B cell (primary cell): ENCODE results near the gene DYRK1A. TPM values are rescaled to one million over a fixed set of nuclear protein-coding genes. Genes with fewer than 3 reads are reported as not detected.

Source experiments
- ATAC-seq: fragments of 200-7000 bp; cut with Tn5 transposase; one replicate; pipeline ENCODE4 v1.10.0; 2021; ENCODE audit warnings: low read depth, mild to moderate bottlenecking, moderate number of reproducible peaks, moderate library complexity
- CTCF ChIA-PET: fragments of 350-600 bp; sonication (Branson Sonifier 250); formaldehyde crosslinking; loops from one replicate; lab custom pipeline; 2021; ENCODE audit warnings: antibody characterized with exemption, inconsistent platforms; lab: Charles Lee
- POLR2A ChIA-PET: fragments of 350-600 bp; sonication (Branson Sonifier 250); formaldehyde crosslinking; loops from one replicate; lab custom pipeline; 2021; ENCODE audit warnings: antibody characterized with exemption; lab: Charles Lee
- DNase-seq: peaks from one replicate; pipeline ENCODE4 v3.0.0; 2013
- H2AFZ ChIP-seq: 2 replicates; pipeline ENCODE4 v1.6.1; 2012; ENCODE audit warnings: mild to moderate bottlenecking, low read depth, low read length; ENCODE audit not compliant: insufficient read depth, poor library complexity, severe bottlenecking
- H3K27ac ChIP-seq, 2 donors: 1 replicate in 1 of 2; 2 replicates in 1 of 2; pipeline ENCODE4 v1.5.1; 2012 to 2013; ENCODE audit warnings: low read length in 2 of 2, mild to moderate bottlenecking in 2 of 2, moderate library complexity in 1 of 2
- H3K27me3 ChIP-seq, 4 experiments: fragments of 200-600 bp in 1 of 4; sonication (generic) in 1 of 4; replicated peaks in 1 of 4; 1 replicate in 2 of 4; 2 replicates in 2 of 4; pipeline versions ENCODE4 v1.6.1 to v1.7.0; 2013 to 2016; ENCODE audit warnings: low read length in 3 of 4, mild to moderate bottlenecking in 2 of 4, mixed read lengths in 1 of 4, moderate library complexity in 1 of 4; ENCODE audit not compliant: insufficient read depth in 4 of 4, control insufficient read depth in 3 of 4; ENCODE audit errors: control extremely low read depth in 1 of 4
- H3K36me3 ChIP-seq, 2 experiments: replicated peaks in 1 of 2; 1 replicate in 1 of 2; 2 replicates in 1 of 2; pipeline versions ENCODE4 v1.6.1 to v1.7.1; 2013; ENCODE audit warnings: low read length in 1 of 2; ENCODE audit not compliant: insufficient read depth in 2 of 2, control insufficient read depth in 1 of 2; ENCODE audit errors: control extremely low read depth in 1 of 2, extremely low read depth in 1 of 2
- H3K4me1 ChIP-seq, 2 donors: fragments of 200-600 bp in 1 of 2; sonication (generic) in 1 of 2; 1 replicate in 1 of 2; 2 replicates in 1 of 2; pipeline versions ENCODE4 v1.5.1 to v1.6.1; 2013 to 2017; ENCODE audit warnings: low read length in 2 of 2; ENCODE audit not compliant: control insufficient read depth in 2 of 2, insufficient read depth in 2 of 2
- H3K4me2 ChIP-seq: replicated peaks from 2 replicates; pipeline ENCODE3; 2012; ENCODE audit warnings: mild to moderate bottlenecking, low read depth, low read length; ENCODE audit not compliant: poor library complexity, severe bottlenecking
- H3K4me3 ChIP-seq, 5 experiments: fragments of 200-600 bp in 1 of 5; sonication (generic) in 1 of 5; 1 replicate in 3 of 5; 2 replicates in 2 of 5; pipeline versions ENCODE4 v1.5.1 to v1.7.0; 2011 to 2016; ENCODE audit warnings: low read length in 4 of 5, mild to moderate bottlenecking in 4 of 5, low read depth in 2 of 5, control low read depth in 1 of 5, moderate library complexity in 1 of 5; ENCODE audit not compliant: insufficient read depth in 1 of 5; ENCODE audit errors: control extremely low read depth in 1 of 5, extremely low read depth in 1 of 5
- H3K79me2 ChIP-seq: fragments of 200-600 bp; sonication (generic); one replicate; pipeline ENCODE4 v1.6.0; 2016; ENCODE audit warnings: low read length; ENCODE audit not compliant: control insufficient read depth, insufficient read depth
- H3K9ac ChIP-seq: fragments of 200-600 bp; sonication (generic); 2 replicates; pipeline ENCODE4 v1.6.1; 2017; ENCODE audit warnings: mild to moderate bottlenecking, low read length, moderate library complexity
- H3K9me3 ChIP-seq, 3 donors: one replicate each; pipeline versions ENCODE4 v1.6.1 to v1.7.1; 2013; ENCODE audit warnings: low read length in 2 of 3; ENCODE audit not compliant: control insufficient read depth in 2 of 3, insufficient read depth in 1 of 3; ENCODE audit errors: control extremely low read depth in 1 of 3
- H4K20me1 ChIP-seq: 2 replicates; pipeline ENCODE4 v1.6.0; 2012; ENCODE audit warnings: mild to moderate bottlenecking, low read length; ENCODE audit not compliant: insufficient read depth, control insufficient read depth, poor library complexity, severe bottlenecking
- H3K27ac Mint-ChIP-seq: one replicate; pipeline ENCODE4 v1.8.0; 2021; ENCODE audit warnings: mixed read lengths
- H3K27me3 Mint-ChIP-seq: one replicate; pipeline ENCODE4 v1.8.0; 2021; ENCODE audit warnings: mixed read lengths
- H3K4me1 Mint-ChIP-seq: one replicate; pipeline ENCODE4 v1.8.0; 2021; ENCODE audit warnings: mixed read lengths
- H3K4me3 Mint-ChIP-seq: one replicate; pipeline ENCODE4 v1.8.0; 2021; ENCODE audit warnings: mixed read lengths
- H3K9me3 Mint-ChIP-seq: one replicate; pipeline ENCODE4 v1.8.0; 2022; ENCODE audit warnings: mixed read lengths; ENCODE audit not compliant: insufficient read depth
- EZH2 ChIP-seq: IDR thresholded peaks from 2 replicates; pipeline ENCODE4 v1.6.1; 2012; ENCODE audit warnings: borderline replicate concordance, low read depth, mild to moderate bottlenecking, moderate library complexity, low read length; ENCODE audit not compliant: insufficient read depth, poor library complexity, severe bottlenecking
- WGBS: methylation state at CpG from one replicate; pipeline ENCODE4 v1.1.5; 2013; ENCODE audit warnings: missing lambda C conversion rate; ENCODE audit not compliant: insufficient coverage; 5-methylcytosine and 5-hydroxymethylcytosine counted together
- intact Hi-C: fragments of 100-400 bp; cut with micrococcal nuclease; formaldehyde crosslinking; loops from one replicate; pipeline ENCODE4 v1.10.0; 2022
- polyA plus RNA-seq: library from polyadenylated mRNA; depleted of rRNA; stranded (reverse); fragments of >200 nt; gene quantifications from 2 replicates; pipeline ENCODE4 v1.2.3, GENCODE V29; 2012
- total RNA-seq, 2 donors: library from RNA; stranded (reverse); fragments of 120-200 nt in 1 of 2; gene quantifications; 1 replicate in 1 of 2; 2 replicates in 1 of 2; pipeline versions ENCODE4 v1.2.3 to v1.2.4, GENCODE V29; 2013 to 2022
- TF ChIP-seq, protein P1 (sequence below): fragments of 200-600 bp; IDR thresholded peaks from one replicate; pipeline ENCODE4 v1.8.0; 2022; ENCODE audit warnings: antibody characterized with exemption, mild to moderate bottlenecking

DYRK1A gene
- total and polyA plus RNA-seq, 2 donors (not counting 1 experiment from before 2014, with no cell fraction given) = 46.6 to 147 TPM

DNA sequence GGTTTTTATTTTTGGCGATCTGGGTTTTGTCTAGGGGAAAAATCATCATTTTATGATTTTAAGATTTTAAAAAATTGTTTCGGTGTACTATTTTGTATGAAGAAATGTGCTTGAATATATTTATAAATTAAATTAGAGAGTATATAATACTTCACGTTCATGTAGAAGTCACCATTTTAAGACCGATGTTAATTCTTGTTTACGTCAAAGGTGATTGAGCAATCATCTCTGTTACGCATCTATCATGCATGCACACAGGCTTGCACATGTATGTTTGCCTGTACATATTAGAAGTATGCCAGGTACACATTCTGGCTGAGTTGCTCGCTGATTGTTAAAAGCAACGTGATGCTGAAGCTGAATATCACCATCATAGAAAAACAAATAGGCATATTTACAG lies 54.7 kb downstream of the DYRK1A start:
- H3K27ac Mint-ChIP-seq = no peak overlapping the region
- Histone ChIP-seq H4K20me1 (peaks cover 76% of the 10 kb centered on the region), H3K4me2 (no peak overlapping the region), H3K36me3 (peaks cover 21 to 25% of the 10 kb centered on the region in 2 experiments), H3K79me2 (peaks cover 96% of the 10 kb centered on the region), H2AFZ (no peak overlapping the region), H3K4me1 (peaks cover 0 to 14% of the 10 kb centered on the region in 2 donors), H3K9ac (no peak overlapping the region), H3K9me3 (no peaks in the 10 kb centered on the region), H3K27me3 (no peaks in the 10 kb centered on the region), H3K4me3 (no peak overlapping the region), H3K27ac (no peak overlapping the region)
- ATAC-seq = no peak
- no peak for DNase-seq
- CTCF ChIA-PET = no interaction called here
- 100% methylated on average over 4 of the region's 8 CpGs for WGBS
- H3K27me3 Mint-ChIP-seq = no peaks in the 10 kb centered on the region
- TF ChIP-seq EZH2 = no peak
- TF ChIP-seq, protein P1, sequence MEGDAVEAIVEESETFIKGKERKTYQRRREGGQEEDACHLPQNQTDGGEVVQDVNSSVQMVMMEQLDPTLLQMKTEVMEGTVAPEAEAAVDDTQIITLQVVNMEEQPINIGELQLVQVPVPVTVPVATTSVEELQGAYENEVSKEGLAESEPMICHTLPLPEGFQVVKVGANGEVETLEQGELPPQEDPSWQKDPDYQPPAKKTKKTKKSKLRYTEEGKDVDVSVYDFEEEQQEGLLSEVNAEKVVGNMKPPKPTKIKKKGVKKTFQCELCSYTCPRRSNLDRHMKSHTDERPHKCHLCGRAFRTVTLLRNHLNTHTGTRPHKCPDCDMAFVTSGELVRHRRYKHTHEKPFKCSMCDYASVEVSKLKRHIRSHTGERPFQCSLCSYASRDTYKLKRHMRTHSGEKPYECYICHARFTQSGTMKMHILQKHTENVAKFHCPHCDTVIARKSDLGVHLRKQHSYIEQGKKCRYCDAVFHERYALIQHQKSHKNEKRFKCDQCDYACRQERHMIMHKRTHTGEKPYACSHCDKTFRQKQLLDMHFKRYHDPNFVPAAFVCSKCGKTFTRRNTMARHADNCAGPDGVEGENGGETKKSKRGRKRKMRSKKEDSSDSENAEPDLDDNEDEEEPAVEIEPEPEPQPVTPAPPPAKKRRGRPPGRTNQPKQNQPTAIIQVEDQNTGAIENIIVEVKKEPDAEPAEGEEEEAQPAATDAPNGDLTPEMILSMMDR = no peak
- no peaks in the 10 kb centered on the region for H3K9me3 Mint-ChIP-seq
- peaks cover 54% of the 10 kb centered on the region for H3K4me1 Mint-ChIP-seq
- POLR2A ChIA-PET = no interaction called here
- no peak overlapping the region for H3K4me3 Mint-ChIP-seq
- intact Hi-C loops = loop anchor here (5.0 kb wide), 1 partner anchor 36 kb away; no protein-coding TSS in a partner anchor

DNA sequence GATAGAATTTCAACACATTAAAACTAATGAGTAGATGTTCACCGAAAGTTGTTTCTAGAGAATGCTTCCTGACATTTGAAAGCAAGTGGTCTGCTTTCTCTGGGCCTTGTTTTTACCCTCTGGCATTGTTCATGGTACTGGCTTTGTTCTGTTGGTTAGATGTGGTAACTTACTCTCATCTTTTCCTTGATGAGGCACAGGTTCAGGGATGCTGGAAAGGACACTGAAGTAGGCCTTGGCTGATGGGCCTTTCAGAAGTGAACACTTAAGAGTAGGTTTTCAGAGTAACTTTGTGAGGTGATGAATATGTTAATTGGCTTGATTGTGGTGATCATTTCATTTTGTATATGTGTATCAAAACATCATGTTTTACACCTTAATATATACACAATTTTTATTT lies 55.8 kb downstream of the DYRK1A start:
- H3K79me2 ChIP-seq = peaks cover 94% of the 10 kb centered on the region
- peaks cover 80% of the 10 kb centered on the region for H4K20me1 ChIP-seq
- H3K9ac ChIP-seq = no peak overlapping the region
- no CpG with 5 or more reads among the region's 1 CpG for WGBS
- peaks cover 0 to 14% of the 10 kb centered on the region in 2 donors for H3K4me1 ChIP-seq
- no peak overlapping the region for H2AFZ ChIP-seq
- DNase-seq (no peak), ATAC-seq (no peak)
- no peak overlapping the region for H3K27ac Mint-ChIP-seq
- H3K27me3 Mint-ChIP-seq = no peaks in the 10 kb centered on the region
- ChIA-PET POLR2A (no interaction called here), CTCF (no interaction called here)
- H3K4me1 Mint-ChIP-seq = peaks cover 51% of the 10 kb centered on the region
- TF ChIP-seq, protein P1 = no peak
- no peak for TF ChIP-seq EZH2
- no peak overlapping the region for H3K4me3 Mint-ChIP-seq
- H3K9me3 ChIP-seq = no peaks in the 10 kb centered on the region
- H3K4me3 ChIP-seq = no peak overlapping the region
- H3K36me3 ChIP-seq = peaks cover 23 to 27% of the 10 kb centered on the region in 2 experiments
- intact Hi-C loops = loop anchor here (5.0 kb wide), 1 partner anchor 35 kb away; no protein-coding TSS in a partner anchor
- H3K9me3 Mint-ChIP-seq = no peaks in the 10 kb centered on the region
- no peak overlapping the region for H3K4me2 ChIP-seq
- H3K27me3 ChIP-seq = no peaks in the 10 kb centered on the region
- no peak overlapping the region for H3K27ac ChIP-seq
